ENCODE measurements around the gene F13A1.

GRCh38 chr6:6315660-6316059 lies 4.8 kb downstream of the F13A1 start:
- peak; percentile 68 to 88 (median 72) for TF ChIP-seq CTCF (optimal IDR thresholded peaks at IDR 0.05 in 1 of 3, IDR thresholded peaks at IDR 0.05 in 1 of 3, conservative IDR thresholded peaks at IDR 0.05 in 1 of 3; ENCODE audit: extremely low read depth in 1 of 3, insufficient read depth in 2 of 3, low read length in 3 of 3)
- TF ChIP-seq EZH2 (IDR thresholded peaks at IDR 0.05; ENCODE audit: low read length): no peak

All from keratinocyte (primary cell).